GM12878 (cell line): ENCODE measurements around the gene CREBZF. TPM values are rescaled to one million over a fixed set of nuclear protein-coding genes. Genes with fewer than 3 reads are reported as not detected.

Experiments used
- ATAC-seq: fragments of 200-7000 bp; cut with Tn5 transposase; 3 replicates; pipeline ENCODE4 v1.9.1; 2020; ENCODE audit warnings: mild to moderate bottlenecking, moderate library complexity
- BruUV-seq: library from RNA; stranded (reverse); fragments of 400-500 nt; replicated peaks from 2 replicates; lab custom pipeline; 2021; lab: Mats Ljungman, UMichigan
- CTCF ChIA-PET: fragments of 300-600 bp; sonication (Branson Sonifier 250); formaldehyde crosslinking; extraction: SDS; loops from one replicate; lab custom pipeline; 2021; ENCODE audit warnings: inconsistent platforms; lab: Yijun Ruan, JAX
- POLR2A ChIA-PET: fragments of 350-600 bp; formaldehyde crosslinking; extraction: SDS; loops from one replicate; lab custom pipeline; 2021; ENCODE audit warnings: inconsistent platforms; lab: Charles Lee
- RAD21 ChIA-PET: fragments of 300-600 bp; sonication (Branson Sonifier 250); formaldehyde crosslinking; loops from one replicate; lab custom pipeline; 2023; ENCODE audit warnings: antibody characterized with exemption; ENCODE audit not compliant: unreplicated experiment; lab: Charles Lee
- SMC1A ChIA-PET: fragments of 300-600 bp; sonication (Branson Sonifier 250); formaldehyde crosslinking; loops from one replicate; lab custom pipeline; 2023; ENCODE audit not compliant: unreplicated experiment, uncharacterized antibody; lab: Charles Lee
- DNase-seq: peaks from one replicate; pipeline ENCODE4 v3.0.0-alpha.2; 2011; ENCODE audit warnings: low read depth, low spot score
- FAIRE-seq: peaks from 3 replicates; lab custom pipeline; 2011; peaks lifted over from hg19 to GRCh38; lab: Jason Lieb, UNC
- H2AFZ ChIP-seq: 2 replicates; pipeline ENCODE4 v1.6.0; 2011; ENCODE audit warnings: low read depth, low read length, control low read depth; ENCODE audit not compliant: control insufficient read depth
- H3K27ac ChIP-seq: 2 replicates; pipeline ENCODE4 v1.5.1; 2011; ENCODE audit warnings: control low read depth; ENCODE audit not compliant: control insufficient read depth, insufficient read depth
- H3K27me3 ChIP-seq, 2 experiments: replicated peaks in 1 of 2; 2 replicates each; pipeline versions ENCODE4 v1.6.0 to v1.6.1; 2011; ENCODE audit warnings: low read length in 1 of 2; ENCODE audit not compliant: control insufficient read depth in 2 of 2, insufficient read depth in 2 of 2
- H3K36me3 ChIP-seq, 2 experiments: 2 replicates each; pipeline ENCODE4 v1.5.1; 2011; ENCODE audit warnings: low read length in 1 of 2; ENCODE audit not compliant: control insufficient read depth in 2 of 2, insufficient read depth in 2 of 2
- H3K4me1 ChIP-seq: 2 replicates; pipeline ENCODE4 v1.6.1; 2011; ENCODE audit warnings: mild to moderate bottlenecking, low read length, moderate library complexity, mixed read lengths; ENCODE audit not compliant: control insufficient read depth, insufficient read depth
- H3K4me2 ChIP-seq: 2 replicates; pipeline ENCODE4 v1.6.0; 2011; ENCODE audit warnings: control low read depth; ENCODE audit not compliant: control insufficient read depth, insufficient read depth
- H3K4me3 ChIP-seq: fragments of 200-600 bp; sonication (generic); 2 replicates; pipeline ENCODE4 v1.5.1; 2016
- H3K79me2 ChIP-seq: 2 replicates; pipeline ENCODE4 v1.6.0; 2011; ENCODE audit warnings: low read length; ENCODE audit not compliant: control insufficient read depth, insufficient read depth
- H3K9ac ChIP-seq: 2 replicates; pipeline ENCODE4 v1.8.0; 2011; ENCODE audit warnings: low read length, control low read depth, mixed read lengths; ENCODE audit not compliant: control insufficient read depth, insufficient read depth
- H3K9me3 ChIP-seq: replicated peaks from 3 replicates; pipeline ENCODE4 v1.5.1; 2011; ENCODE audit warnings: mild to moderate bottlenecking, low read length; ENCODE audit not compliant: control insufficient read depth, insufficient read depth
- H4K20me1 ChIP-seq: 2 replicates; pipeline ENCODE4 v1.6.0; 2011; ENCODE audit not compliant: control insufficient read depth, insufficient read depth
- BHLHE40 ChIP-seq, 2 experiments: fragments of 450-650 bp in 1 of 2; IDR thresholded peaks; 2 replicates each; pipeline ENCODE4 v1.6.1; 2011 to 2017; ENCODE audit warnings: low read depth in 2 of 2, borderline replicate concordance in 1 of 2, improper control_type of control experiment in 1 of 2, low read length in 1 of 2, mild to moderate bottlenecking in 1 of 2
- CBX3 ChIP-seq: fragments of 200-600 bp; sonication (generic); IDR thresholded peaks from 2 replicates; pipeline ENCODE4 v1.6.1; 2016; ENCODE audit warnings: low read depth, borderline replicate concordance
- CHD4 ChIP-seq: fragments of 200-600 bp; sonication (generic); IDR thresholded peaks from 2 replicates; pipeline ENCODE4 v1.6.1; 2016; ENCODE audit warnings: mild to moderate bottlenecking
- CREB1 ChIP-seq: IDR thresholded peaks from 2 replicates; pipeline ENCODE4 v1.6.1; 2012; ENCODE audit warnings: low read depth, mild to moderate bottlenecking, inconsistent platforms
- EED ChIP-seq: sonication (generic); IDR thresholded peaks from 2 replicates; pipeline ENCODE4 v1.6.1; 2016; ENCODE audit warnings: antibody characterized with exemption, low read depth
- HDGF ChIP-seq: fragments of 450-650 bp; IDR thresholded peaks from 2 replicates; pipeline ENCODE4 v1.6.1; 2016; ENCODE audit warnings: antibody characterized with exemption
- IKZF2 ChIP-seq, 2 experiments: fragments of 450-650 bp; IDR thresholded peaks; 2 replicates each; pipeline ENCODE4 v1.6.1; 2017; ENCODE audit warnings: mild to moderate bottlenecking in 2 of 2, moderate library complexity in 2 of 2
- MXI1 ChIP-seq: fragments of 150-350 bp; IDR thresholded peaks from 2 replicates; pipeline ENCODE4 v1.6.1; 2011; ENCODE audit warnings: low read depth, mild to moderate bottlenecking, inconsistent platforms, low read length, improper control_type of control experiment
- NFXL1 ChIP-seq: fragments of 450-650 bp; IDR thresholded peaks from 2 replicates; pipeline ENCODE4 v1.6.1; 2017; ENCODE audit warnings: antibody characterized with exemption, mild to moderate bottlenecking, borderline replicate concordance
- NFYB ChIP-seq: IDR thresholded peaks from 2 replicates; pipeline ENCODE4 v1.6.1; 2011; ENCODE audit warnings: low read depth, mild to moderate bottlenecking, low read length, improper control_type of control experiment, moderate library complexity; ENCODE audit not compliant: insufficient read depth
- POLR2AphosphoS5 ChIP-seq: IDR thresholded peaks from 2 replicates; pipeline ENCODE4 v1.6.1; 2011; ENCODE audit warnings: mild to moderate bottlenecking, low read length, inconsistent platforms
- SMC3 ChIP-seq: IDR thresholded peaks from 2 replicates; pipeline ENCODE4 v1.6.1; 2011; ENCODE audit warnings: low read length, improper control_type of control experiment, borderline replicate concordance
- ZBED1 ChIP-seq: IDR thresholded peaks from 2 replicates; pipeline ENCODE4 v1.6.1; 2016; ENCODE audit warnings: borderline replicate concordance
- ZNF207 ChIP-seq: fragments of 450-650 bp; IDR thresholded peaks from 2 replicates; pipeline ENCODE4 v1.6.1; 2014; ENCODE audit warnings: antibody characterized with exemption, mild to moderate bottlenecking, borderline replicate concordance
- WGBS: methylation state at CpG from one replicate; pipeline ENCODE4 v1.1.6; 2016; ENCODE audit warnings: low lambda C conversion rate; ENCODE audit not compliant: insufficient replicate concordance, insufficient coverage; ENCODE audit errors: missing lambda C conversion rate; 5-methylcytosine and 5-hydroxymethylcytosine counted together
- in situ Hi-C: fragments of 300-500 bp; cut with MboI; formaldehyde crosslinking; loops from 9 replicates; pipeline ENCODE4 v1.14.3; 2018; ENCODE audit warnings: mixed read lengths
- intact Hi-C: fragments of 100-400 bp; cut with micrococcal nuclease; formaldehyde crosslinking; loops from one replicate; pipeline ENCODE4 v1.14.2; 2022; ENCODE audit not compliant: unreplicated experiment
- polyA plus RNA-seq, 11 experiments: library from polyadenylated mRNA; depleted of rRNA in 4 of 11; unstranded in 6 of 11; stranded (reverse) in 5 of 11; fragments of >200 nt; fragmentation: Nextera tagmentation in 4 of 11; fragmentation: Illumina TruSeq in 1 of 11; extraction: Ambion mirVana in 4 of 11; extraction: Trizol in 1 of 11; gene quantifications; 1 replicate in 1 of 11; 2 replicates in 10 of 11; pipeline versions ENCODE4 v1.2.1 to v1.2.3, GENCODE V29; 2011 to 2016; ENCODE audit warnings: inconsistent platforms in 2 of 11, missing spikeins in 2 of 11, low read depth in 1 of 11
- total RNA-seq, 4 experiments: library from RNA; depleted of rRNA in 3 of 4; stranded (reverse); fragments of >200 nt in 3 of 4; fragmentation: Illumina TruSeq in 1 of 4; extraction: Trizol in 1 of 4; gene quantifications; 2 replicates each; pipeline versions ENCODE4 v1.2.1 to v1.2.3, GENCODE V29; 2013 to 2021
- TF ChIP-seq, protein P1 (sequence below): fragments of 450-650 bp; IDR thresholded peaks from 2 replicates; pipeline ENCODE4 v1.6.1; 2017; ENCODE audit warnings: mild to moderate bottlenecking, moderate library complexity

CREBZF gene
- total and polyA plus RNA-seq, 10 of the 15 experiments (the other 5 are each of a cell fraction or from before 2014, with no cell fraction given): 11.1 to 51.2 (median 34.1) TPM

DNA sequence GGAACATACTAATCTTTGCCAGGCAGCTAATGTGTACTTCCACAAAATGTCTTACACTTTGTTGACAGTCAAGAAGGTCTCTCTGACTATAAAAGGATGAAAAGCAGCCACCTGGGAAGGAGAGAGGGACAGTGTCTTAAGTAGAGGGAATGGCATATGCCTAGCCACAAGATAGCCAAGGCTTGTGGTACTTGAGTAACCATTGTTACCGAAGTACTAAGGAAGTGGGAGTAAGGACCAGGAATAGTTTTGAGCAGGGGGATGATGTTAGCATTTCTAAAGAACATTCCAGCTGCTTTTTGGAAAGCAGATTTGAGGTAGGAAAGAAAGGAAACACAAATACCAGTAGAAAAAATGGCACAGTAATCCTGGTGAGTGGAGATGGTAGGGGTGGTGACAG lies 13.8 kb downstream of the CREBZF start (continued):
- no peak for TF ChIP-seq MXI1
- no peak for TF ChIP-seq NFXL1
- no peak for TF ChIP-seq CBX3
- TF ChIP-seq POLR2AphosphoS5: no peak

- Histone ChIP-seq H3K4me2 (peak within 1 kb of the TSS; percentile 94), H4K20me1 (no peaks in the 10 kb centered on the region), H3K36me3 (no peaks in the 10 kb centered on the region; a peak in 1 of 4 replicates), H3K27me3 (no peaks in the 10 kb centered on the region), H3K9me3 (no peaks in the 10 kb centered on the region), H3K4me3 (peak within 1 kb of the TSS; percentile 77), H3K79me2 (peaks cover 18% of the 10 kb centered on the region), H3K9ac (peak within 1 kb of the TSS; percentile 70), H3K27ac (peak within 1 kb of the TSS; percentile 85), H3K4me1 (no peaks in the 10 kb centered on the region; the same call in 1 of the 2 replicates), H2AFZ (peak within 1 kb of the TSS; percentile 99)
- intact Hi-C loops: loop anchor here (2.0 kb wide), 1 partner anchor 17 kb away; the partner anchor contains the start of gene CREBZF
- no TSS peak for BruUV-seq
- SMC1A ChIA-PET: interaction anchor here (0.8 to 4.7 kb wide), 9 partner anchors 9 to 132 kb away, joined by 3 to 66 read pairs (median 3); partner anchors contain the start of genes CREBZF, DLG2 and TMEM126B
- POLR2A ChIA-PET: interaction anchor here (0.5 to 3.8 kb wide), 6 partner anchors 11 to 432 kb away, joined by 3 to 43 read pairs (median 10); partner anchors contain the start of genes CREBZF, DLG2 and TMEM126B
- RAD21 ChIA-PET: interaction anchor here (0.6 to 2.9 kb wide), 12 partner anchors 11 to 867 kb away, joined by 3 to 26 read pairs (median 4); partner anchors contain the start of genes CCDC83, CREBZF, DLG2 and TMEM126B
- DNase-seq: peak; percentile 64
- FAIRE-seq: peak; percentile 95
- ATAC-seq: peak; percentile 99
- in situ Hi-C loops: no loop called here
- 1% methylated on average over 33 of the region's 33 CpGs for WGBS
- CTCF ChIA-PET: interaction anchor here (0.9 to 4.2 kb wide), 7 partner anchors 10 to 207 kb away, joined by 4 to 21 read pairs (median 7); partner anchors contain the start of genes CCDC83, CREBZF, DLG2 and TMEM126B
- TF ChIP-seq, protein P1, sequence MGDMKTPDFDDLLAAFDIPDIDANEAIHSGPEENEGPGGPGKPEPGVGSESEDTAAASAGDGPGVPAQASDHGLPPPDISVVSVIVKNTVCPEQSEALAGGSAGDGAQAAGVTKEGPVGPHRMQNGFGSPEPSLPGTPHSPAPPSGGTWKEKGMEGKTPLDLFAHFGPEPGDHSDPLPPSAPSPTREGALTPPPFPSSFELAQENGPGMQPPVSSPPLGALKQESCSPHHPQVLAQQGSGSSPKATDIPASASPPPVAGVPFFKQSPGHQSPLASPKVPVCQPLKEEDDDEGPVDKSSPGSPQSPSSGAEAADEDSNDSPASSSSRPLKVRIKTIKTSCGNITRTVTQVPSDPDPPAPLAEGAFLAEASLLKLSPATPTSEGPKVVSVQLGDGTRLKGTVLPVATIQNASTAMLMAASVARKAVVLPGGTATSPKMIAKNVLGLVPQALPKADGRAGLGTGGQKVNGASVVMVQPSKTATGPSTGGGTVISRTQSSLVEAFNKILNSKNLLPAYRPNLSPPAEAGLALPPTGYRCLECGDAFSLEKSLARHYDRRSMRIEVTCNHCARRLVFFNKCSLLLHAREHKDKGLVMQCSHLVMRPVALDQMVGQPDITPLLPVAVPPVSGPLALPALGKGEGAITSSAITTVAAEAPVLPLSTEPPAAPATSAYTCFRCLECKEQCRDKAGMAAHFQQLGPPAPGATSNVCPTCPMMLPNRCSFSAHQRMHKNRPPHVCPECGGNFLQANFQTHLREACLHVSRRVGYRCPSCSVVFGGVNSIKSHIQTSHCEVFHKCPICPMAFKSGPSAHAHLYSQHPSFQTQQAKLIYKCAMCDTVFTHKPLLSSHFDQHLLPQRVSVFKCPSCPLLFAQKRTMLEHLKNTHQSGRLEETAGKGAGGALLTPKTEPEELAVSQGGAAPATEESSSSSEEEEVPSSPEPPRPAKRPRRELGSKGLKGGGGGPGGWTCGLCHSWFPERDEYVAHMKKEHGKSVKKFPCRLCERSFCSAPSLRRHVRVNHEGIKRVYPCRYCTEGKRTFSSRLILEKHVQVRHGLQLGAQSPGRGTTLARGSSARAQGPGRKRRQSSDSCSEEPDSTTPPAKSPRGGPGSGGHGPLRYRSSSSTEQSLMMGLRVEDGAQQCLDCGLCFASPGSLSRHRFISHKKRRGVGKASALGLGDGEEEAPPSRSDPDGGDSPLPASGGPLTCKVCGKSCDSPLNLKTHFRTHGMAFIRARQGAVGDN: peak; percentile 53; the same call in 1 of the 2 replicates
- TF ChIP-seq IKZF2 (IDR thresholded peaks at IDR 0.05) (0 out of 4 replicates have a peak, but pooled peaks of 1 of the 2 experiments have one; percentile 6), ZNF207 (peak; percentile 54; the same call in 1 of the 2 replicates), ZBED1 (peak; percentile 47; the same call in 1 of the 2 replicates), CHD4 (no peak), HDGF (peak; percentile 75; the same call in 1 of the 2 replicates), NFYB (peak; percentile 78), SMC3 (no peak), CREB1 (peak; percentile 91), BHLHE40 (IDR thresholded peaks at IDR 0.05; ENCODE audit: borderline replicate concordance in 1 of 2, low read depth in 2 of 2, low read length in 1 of 2) (peak; percentile 76 to 88; a peak in 3 of 4 replicates), EED (0 out of 2 replicates have a peak, but pooled peaks have one; percentile 10)
These were observed 17.2 kb downstream of the CREBZF start, which contains the start of gene TMEM126A for GRCh38 chr11:85647604-85648299. Gene TMEM126A, plus strand, starts transcription at chr11:85647967. Its CDS starts 2,289 bp downstream, at chr11:85650256.
